Measurements from ENCODE around the gene HOXB13.
"Not testable (repeated sequence)": the region's sequence is repeated elsewhere in the genome, so short reads cannot be mapped to it uniquely, and the experiment has no call there.

HOXB13 gene

DNA sequence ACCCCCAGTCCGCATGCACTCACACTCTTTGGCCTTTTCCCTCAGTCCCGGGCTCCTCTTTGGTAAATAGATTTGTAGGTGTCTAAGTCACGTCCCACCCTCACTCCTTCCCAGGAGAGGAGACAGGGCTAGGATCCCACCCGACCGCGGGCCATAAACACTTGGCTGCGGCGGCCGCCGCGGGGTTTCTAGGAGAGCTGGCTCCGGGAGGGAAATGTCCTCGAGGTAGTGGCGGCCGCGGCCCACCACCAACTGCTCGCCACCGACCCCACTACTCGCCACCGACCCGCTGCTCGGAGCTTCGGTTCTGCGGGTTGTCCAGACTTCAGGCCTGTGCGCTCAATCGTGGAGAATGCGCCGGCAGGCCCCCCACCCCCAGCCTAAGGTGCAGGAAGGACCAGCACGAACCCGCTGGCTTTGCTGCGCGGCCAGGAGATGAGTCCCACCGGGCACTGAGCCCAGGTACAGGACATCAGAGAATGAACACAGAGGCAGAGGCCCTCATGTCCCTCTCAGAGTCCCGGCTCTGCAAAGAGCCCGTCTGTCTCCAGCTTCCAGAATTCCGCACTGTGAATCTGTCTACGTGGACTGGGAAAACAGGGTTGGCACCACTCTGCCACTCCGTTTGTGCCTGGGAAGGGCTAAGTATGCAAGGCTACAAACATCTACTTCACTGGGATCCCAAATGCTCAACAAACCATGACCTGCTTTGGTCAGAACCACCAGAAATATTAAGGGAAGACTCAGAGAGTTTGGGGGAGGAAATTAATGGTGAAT is 3.1 kb downstream of the HOXB13 start:
- no peak for DNase-seq

DNA sequence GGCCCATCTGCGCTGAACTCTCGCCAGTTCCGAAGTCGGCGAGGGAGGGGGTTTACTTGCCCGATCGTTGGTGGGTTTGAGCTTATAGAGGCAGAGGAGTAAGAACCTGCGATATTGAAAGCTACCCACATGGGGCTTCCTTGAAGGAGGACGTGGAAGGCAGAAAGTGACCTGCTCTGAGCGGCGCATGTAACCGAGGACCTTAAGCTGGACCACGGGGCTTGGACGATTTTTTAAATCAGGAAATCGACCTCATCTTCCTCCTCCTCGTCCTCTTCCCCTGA is 3.6 kb downstream of the HOXB13 start:
- no peak for DNase-seq

DNA sequence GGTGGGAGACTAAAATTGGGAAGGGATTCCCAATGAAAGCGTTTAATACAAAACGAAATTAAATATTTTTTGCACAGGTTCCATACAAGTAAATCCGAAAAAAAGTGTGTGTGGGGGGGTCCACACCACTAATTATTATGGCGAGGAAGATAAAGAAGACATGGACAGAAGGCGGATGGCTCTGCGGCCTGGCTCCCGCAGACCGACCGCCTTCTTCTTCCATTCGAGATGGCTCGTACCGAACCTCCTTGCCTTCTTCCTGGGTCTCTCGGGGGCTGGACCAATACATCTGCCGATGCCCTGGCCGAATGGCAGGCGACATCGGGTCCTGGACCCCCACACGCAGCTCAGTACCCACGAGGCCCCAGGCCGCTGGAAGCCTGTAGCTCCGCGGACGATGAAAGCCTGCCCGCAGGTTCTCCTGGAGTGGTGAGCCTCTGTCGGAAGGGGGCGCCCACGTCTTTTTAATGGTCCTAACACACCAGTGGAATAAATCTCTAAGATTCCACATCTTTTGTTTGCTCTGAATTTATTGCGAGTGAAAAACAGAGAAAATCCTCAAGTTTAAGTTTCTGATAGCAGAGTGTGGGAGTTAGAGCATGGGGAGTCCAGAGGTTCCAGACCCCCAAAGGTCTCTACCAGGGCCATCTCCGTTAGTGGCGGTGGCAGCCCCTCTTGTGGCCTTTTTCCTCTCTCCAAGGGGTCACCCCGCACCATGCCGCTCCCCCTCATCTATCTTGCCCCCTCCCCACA is 4.1 kb downstream of the HOXB13 start:
- DNase-seq: peak; percentile 94

DNA sequence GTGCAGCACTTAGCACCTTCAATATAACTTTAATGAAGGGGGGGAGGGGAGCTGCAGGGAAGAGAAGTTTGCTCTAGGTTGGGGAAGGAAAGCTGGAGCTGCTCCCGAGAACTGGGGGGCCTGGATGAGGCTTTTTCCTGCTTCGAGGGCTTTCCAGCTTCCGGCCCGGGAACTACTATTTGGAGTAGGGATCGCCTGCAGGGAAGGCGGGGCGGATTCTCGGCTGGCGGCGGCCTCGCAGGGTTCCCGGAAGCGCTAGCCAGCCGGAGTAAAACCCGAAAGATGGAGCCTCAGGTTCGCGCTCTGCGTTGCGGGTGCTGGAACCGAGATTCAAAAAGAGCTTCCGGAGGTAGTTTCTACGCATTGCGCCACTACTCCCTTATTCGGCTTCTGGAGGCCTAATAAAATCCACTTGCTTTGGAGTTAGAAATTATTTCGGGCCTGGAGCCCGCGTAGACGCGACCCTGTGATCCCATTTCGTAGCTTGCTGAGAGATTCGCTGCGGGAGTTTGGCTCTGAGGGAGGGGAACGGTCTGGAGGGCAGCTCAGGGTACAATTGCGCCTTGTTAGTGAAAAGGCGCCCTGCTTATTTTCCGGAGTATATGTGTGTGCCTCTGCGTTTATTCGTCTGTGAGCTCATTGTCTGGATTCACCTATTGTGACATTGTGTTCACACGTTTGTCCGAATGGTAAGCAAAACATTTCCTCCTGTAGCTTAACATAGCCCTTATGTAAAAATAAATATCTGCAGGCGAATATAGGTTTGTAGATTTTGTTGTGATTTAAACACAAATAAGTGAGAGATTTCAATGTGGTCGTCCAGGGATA is 4.9 kb downstream of the HOXB13 start:
- DNase-seq: peak; percentile 62

DNA sequence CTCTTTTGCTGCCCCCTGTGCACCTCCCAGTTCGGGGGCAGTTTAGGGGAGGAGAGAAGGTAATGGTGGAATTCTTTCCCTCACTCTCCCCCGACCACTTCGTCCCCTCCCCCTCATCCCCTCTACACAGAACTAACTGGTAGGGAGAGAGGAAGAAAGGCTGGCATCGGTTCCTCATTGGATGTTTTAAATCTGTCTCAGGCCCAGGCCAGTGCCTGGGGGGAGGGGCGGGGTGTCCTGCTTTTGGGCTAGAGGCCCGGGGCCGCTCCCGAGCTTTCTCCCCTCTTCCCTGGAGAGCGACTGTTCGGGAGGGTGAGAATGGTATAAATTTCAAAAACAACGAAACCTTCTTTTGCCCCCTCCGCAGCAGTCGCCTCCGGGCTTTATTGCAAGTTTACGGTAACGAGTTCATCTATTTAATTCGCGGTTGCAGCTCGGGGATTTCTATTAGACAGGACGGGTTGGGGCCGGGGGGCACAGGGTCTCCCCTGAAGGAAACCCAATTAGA is 5.6 kb downstream of the HOXB13 start, which contains the start of gene PRAC2:
TSS of gene PRAC2 (plus strand) at position 271 of the 508 bp plus-strand sequence. CDS start 1,226 bp downstream, outside the sequence.
- DNase-seq: peak; percentile 45

DNA sequence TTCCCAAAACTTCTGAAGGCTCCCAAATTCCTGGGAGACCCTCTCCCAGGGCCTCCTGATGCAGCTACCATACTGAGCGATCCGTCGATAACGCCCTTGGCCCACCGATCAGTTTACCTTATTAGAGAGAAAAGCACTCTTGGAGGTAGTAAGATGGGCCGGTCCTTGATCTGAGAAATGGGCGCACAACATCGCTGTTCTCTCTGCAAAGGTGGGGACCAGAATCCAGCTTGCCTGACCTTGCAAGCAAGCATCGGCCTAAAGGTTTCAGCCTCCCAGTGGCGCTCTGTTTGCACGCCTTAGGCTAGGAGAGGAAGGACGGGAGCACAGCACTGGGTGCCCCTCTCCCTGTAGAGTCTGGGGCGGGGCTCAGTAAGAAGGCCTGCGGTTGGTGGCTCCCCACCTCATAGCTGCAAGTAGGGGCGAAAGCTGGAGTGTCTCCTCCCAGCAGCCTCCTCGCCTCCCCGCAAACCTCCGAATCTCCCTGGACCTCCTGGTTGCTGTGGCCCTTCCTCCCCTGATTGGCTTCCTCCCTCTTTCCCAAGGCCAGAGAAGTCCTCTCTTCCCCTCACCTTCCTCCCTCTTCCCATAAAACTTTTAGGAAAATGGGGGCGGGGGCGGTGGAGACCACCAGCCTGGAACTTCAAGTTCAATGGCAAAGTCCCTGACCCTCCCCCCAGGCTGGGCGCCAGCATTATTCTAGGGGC is 6.2 kb downstream of the HOXB13 start, which contains the start of gene PRAC1:
TSS of gene PRAC1 (minus strand) at position 318 of the 707 bp plus-strand sequence. CDS start at position 192, 126 bp downstream.
- DNase-seq: peak; percentile 81

DNA sequence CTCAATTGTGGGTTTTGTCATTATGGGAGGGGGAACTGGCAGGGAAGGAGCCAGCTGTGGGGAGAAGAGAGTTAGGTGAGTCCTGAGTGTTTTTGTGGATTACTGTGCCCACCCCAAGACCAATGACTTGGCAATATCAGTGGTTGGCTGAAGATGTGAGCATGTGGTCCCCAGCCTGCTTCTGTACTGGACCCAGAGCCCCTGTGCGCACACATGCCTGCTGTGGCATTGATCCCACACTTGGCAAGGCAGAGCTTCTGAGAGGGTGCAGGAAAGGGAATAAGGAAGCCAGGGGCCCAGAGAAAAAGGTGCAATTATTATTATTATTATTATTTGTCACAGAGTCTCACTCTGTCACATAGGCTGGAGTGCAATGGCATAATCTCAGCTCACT is 7.5 kb downstream of the HOXB13 start:
- DNase-seq: no peak

DNA sequence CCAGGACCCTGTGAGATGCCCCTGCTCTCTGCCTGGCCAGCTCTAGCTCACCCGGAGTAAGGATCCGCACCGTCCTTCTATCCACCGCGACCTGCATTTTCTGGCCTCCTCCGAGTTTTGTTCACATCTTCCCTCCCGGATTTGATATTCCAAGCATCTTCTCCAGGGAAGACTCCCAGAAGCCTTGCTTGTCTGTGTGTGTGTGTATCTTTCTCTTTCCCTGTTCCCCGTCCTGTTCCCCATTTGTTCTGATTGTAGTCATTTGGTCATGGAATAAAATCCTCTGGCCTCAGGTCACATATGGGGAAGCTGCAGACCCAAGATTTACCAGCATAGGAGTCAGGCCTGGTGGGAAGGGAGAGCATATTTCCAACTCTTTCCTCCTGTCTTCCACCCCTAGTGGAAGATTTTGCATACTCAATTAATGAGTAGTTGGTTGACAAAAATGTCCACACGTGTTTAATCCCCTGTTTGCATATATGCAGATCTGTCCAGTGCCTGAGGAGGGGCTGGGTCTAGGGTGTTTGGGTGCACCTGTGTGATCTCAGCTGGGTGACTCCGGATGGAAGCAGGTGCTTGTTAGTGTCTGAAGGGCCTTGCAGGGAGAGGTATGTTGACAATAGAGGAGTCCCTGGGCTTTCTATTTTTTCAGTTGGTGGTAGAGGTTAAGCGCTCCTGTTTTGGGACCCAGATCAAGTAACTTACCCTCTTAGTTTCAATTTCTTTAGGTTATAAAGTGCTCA is 8.1 kb downstream of the HOXB13 start:
- DNase-seq: peak; percentile 72

DNA sequence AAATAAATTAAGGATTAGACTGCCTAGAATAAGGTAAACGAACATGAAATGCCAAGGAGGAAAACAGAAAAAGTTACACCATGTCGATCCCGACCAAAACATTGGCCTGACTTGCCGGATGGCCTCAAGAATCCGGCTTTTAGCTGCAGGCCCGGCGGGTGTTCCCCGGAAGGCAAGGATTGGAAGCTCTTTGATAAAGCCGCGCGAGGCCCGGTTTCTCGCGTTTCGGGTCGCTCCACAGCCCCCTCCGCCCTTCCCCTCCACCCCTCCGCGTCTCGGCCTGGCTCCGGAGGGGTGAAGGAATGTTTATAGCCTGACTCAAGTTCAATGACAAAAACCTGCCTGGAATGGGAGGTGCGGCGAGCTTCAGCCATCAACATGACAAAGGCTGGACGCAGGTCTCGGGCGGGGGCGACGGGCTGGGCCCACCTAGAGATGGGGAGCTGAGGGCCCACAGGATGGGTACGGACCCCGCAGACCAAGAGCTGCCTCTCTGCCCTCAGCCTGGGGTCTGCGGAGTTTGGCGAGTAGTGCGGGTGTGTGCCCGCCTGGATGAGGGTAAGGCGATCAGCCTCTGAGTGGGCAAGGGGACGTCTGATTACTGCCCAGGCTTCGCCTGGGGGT is 8.8 kb downstream of the HOXB13 start:
- DNase-seq: peak; percentile 78

DNA sequence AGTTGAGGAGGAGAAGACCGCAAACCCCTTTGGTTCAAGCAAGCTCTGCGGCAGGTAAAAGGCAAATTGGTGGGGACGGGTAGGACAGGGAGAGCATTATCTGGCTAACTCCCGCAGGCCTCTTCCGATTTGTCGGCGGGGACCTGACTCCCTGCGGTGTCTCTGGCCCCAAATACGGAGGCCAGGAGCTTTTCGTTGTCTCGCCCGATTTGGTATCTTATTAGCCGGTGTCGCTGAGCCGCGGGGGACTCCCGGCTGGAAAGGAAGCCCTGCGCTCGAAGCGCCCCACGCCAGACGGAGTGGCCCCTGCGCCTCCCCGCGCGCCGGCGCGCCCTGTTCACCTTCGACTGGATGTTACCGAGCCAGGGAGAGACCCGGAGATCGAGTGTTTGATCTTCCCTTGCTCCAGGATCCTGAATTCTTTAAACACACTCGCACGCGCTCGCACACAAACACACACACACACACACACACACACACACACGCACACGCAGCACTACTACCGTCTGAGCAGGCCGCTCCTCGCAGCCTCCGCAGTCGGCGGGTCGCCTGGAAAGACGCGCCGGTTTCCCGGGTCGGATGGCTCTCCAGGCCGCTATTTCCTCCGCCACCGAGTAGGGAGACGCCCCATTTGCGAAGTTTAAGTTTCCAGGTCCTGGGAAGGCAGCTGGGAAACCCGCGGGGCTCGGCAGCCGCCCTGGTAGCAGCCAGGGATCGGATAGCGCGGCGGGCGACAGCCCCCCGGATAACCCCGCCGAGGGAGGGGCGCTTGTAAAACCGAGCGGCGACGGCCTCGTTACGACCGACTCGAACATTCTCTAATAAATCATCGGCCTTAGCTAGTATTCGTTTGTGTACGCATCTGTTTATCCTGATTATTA is 9.5 kb downstream of the HOXB13 start:
- peak; percentile 48 for DNase-seq

DNA sequence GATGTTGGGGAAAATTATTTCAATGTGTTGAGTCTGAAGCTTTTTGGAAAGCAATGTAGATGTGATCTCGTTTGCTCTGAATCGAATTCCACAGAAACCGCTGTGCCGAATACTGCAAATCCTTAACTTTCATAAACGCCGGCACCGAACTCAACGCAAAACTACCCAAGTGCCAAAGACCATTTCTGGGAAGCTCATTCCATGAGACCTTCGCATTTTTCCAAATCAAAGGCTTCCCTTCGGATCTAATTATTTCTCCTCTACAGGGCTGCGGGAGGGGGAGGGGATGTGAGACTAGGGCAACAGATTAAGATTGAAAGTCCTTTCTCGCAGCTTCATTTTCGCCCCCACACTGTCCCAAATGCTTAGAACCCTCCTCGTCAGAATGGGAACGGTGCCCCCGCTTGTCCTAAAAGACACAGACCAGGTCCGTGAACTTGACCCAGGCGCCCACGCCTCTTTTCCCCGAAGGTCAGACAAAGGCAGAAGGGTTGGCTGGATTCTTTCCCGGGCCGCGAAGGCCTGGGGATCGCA is 10.3 kb downstream of the HOXB13 start:
- DNase-seq: no peak

DNA sequence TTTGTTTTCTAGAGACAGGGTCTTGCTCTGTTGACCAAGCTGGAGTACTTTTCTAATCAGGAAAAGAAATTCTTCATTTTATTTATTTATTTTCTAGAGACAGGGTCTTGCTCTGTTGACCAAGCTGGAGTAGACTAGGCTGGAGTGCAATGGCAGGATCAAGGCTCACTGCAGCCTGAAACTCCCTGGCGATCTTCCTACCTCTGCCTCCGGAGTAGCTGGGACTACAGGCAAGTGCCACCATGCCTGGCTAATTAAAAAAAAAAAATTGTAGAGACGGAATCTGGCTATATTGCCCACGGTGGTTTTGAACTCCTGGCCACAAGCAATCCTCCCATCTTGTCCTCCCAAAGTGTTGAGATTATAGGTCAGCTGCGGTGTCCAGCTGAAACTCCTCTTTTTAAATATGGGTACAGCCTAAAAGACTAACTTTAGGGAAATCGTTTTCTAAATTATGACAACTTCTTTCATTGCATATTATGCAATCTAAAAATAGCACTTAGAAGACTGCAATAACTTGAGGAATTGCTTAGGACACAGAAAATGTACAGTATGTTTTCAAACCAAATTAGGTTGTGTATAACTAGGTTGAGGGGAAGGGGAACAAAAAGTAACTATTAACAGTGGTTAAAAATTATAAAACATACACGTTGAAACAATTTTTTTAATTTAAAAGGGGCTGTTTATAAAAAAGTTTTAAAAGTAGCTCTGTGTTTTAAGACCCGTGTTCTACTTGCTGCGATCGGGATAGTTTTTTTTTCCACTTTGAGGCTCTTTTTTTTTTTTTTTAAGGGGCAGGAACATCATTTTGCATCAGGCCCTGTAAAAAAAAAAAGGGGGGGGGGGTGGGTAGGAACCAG is 11.0 kb downstream of the HOXB13 start:
- DNase-seq: no peak

DNA sequence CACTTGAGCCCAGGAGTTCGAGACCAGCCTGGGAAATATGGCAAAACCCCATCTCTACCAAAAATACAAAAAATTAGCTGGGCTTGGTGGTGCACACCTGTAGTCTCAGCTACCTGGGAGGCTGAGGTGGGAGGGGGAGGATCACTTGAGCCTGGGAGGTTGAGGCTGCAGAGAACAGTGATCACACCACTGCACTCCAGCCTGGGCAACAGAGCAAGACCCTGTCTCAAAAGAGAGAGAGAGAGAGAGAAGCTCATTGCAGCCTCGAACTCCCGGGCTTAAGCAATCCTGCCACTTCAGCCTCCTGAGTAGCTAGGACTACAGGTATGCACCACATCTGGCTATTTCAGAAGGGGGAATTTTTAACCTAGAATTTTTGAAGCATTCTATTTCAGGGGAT is 12.0 kb downstream of the HOXB13 start:
- DNase-seq: not testable (repeated sequence)

DNA sequence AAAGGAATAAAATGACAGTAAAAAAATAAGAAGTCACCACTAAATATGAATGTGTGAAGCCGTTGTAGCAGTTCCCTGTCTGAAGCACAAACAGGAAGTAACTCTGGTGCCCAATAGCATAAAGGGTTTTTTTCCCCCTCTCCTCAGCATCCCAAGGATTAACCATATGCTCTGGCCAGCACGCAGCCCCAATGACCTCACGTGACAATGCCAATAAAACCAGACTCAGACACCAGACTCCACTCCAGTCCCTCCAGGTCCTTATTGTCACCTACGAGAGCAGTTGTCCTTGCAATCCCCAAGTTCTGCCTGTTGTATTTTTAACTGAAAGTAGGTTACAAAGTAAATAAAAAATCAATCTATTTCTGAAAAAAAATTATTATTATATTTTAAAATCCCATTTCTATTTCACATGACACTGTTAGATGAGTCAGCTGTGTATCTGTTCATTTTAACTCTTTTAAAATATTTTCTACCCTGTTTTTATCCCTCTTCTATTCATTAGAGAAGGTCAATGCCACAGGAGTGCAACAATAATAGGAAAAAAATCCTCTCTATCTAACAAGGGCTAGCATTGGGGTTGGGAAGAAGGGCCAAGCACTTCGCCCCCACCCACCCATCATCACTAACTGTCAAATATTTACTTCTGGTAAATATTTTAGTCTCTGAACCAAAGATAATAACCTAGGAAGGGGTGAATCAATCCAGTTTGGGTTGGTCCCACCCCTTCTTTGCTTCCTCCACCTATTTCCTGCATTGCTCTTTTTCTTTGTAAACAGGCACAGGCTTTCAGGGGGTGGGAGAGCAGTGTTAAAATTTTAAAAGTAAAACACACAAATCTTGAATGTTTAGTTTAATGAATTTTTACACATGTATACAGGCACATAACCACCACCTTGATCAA is 12.8 kb downstream of the HOXB13 start:
- peak; percentile 70 for DNase-seq

DNA sequence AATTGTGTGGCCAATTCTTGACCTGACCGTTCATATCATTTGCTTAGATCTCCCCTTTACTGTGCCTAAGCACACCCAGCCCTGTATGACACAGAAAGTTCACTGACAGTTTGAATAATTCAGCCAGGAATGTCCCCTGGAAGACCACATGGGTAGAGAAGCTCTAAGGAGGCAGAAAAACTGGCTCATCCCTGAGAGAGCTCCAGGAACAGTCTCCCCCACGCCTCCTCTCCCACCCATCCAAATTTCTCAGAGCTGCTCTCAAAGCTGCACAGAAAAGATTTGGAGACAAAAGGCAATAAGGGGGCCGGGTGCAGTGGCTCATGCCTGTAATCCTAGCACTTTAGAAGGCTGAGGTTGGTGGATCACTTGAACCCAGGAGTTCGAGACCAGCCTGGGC is 17.4 kb downstream of the HOXB13 start:
- no peak for DNase-seq

DNA sequence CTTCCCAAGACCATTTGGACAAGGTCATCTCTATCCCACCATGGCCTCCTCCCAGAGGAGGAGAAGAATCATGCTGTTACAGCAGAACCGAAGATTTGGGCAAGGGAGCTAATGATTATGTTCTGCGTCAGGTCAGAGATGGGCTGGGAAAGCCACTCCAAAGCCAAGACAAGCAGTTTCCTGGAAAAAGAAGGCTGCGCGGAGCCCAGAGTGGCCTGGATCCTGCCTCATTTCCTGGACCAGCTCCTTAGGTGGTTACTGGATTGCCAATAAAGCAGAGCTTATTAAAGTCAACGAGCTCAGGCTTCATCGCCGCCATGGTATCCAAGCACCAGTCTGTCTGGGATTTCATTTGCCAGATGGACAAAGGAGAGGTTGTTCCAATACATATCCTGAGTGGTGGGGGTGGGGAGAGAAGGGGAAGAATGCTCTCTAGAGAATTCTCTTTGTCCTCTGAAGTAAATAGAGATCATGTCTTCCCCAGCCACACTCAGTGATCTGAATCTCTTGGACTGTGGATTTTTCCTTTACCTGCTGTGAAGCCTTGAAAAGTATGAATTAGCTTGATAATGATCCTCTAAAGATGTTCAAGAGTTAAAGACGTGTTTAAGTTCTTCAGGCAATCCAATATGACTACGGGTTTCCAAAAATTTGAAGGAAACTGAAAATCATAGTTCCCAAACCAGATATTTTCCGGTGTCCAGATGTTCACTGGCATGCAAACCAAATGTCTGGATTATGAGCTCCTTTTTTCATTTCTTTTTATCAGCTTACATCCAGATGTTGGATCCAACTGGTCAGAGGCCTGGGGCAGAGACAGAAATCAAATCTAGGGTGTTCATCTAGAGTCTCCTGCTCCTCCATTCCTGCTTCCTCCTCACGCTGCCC is 23.9 kb downstream of the HOXB13 start:
- no peak for DNase-seq
